ENCODE data around the gene KLHL6.

- TF ChIP-seq POLR2A (IDR thresholded peaks at IDR 0.05; ENCODE audit: low read length) (no peak), GATA1 (IDR thresholded peaks at IDR 0.05; ENCODE audit: low read depth, low read length) (no peak)
These were observed 21.3 kb downstream of the KLHL6 start for GRCh38 chr3:183534249-183534648.

Measured in erythroblast (primary cell).